Inflammatory macrophage treated with lipopolysaccharide for 4 hours (primary cell): Measurements from ENCODE around the gene NRF1.

Experiments used
- DNase-seq: peaks from one replicate; pipeline ENCODE4 v3.0.0-alpha.2; 2020

The NRF1 gene

GRCh38 chr7:129773328-129773731 lies 161.8 kb downstream of the NRF1 start:
- no peak for DNase-seq

- no peak for DNase-seq
Measured at GRCh38 chr7:129773871-129774270, 162.4 kb downstream of the NRF1 start.

- DNase-seq = no peak
Measured at GRCh38 chr7:129774359-129774758, 162.8 kb downstream of the NRF1 start.

- DNase-seq = no peak
Measured at GRCh38 chr7:129774871-129775694, 163.6 kb downstream of the NRF1 start.

- DNase-seq = no peak
Measured at GRCh38 chr7:129775695-129776361, 164.3 kb downstream of the NRF1 start.

- no peak for DNase-seq
Measured at GRCh38 chr7:129776362-129776722, 164.8 kb downstream of the NRF1 start.

- DNase-seq = no peak
Measured at GRCh38 chr7:129777195-129777844, 165.8 kb downstream of the NRF1 start.

- DNase-seq = no peak
Measured at GRCh38 chr7:129777993-129778769, 166.7 kb downstream of the NRF1 start.

GRCh38 chr7:129778770-129779601 lies 167.5 kb downstream of the NRF1 start:
- DNase-seq = no peak

- DNase-seq = peak; percentile 11
Measured at GRCh38 chr7:129779602-129780256, 168.2 kb downstream of the NRF1 start.

GRCh38 chr7:129780257-129780973 lies 168.9 kb downstream of the NRF1 start:
- DNase-seq = no peak

GRCh38 chr7:129780974-129781927 lies 169.7 kb downstream of the NRF1 start:
- no peak for DNase-seq

GRCh38 chr7:129781928-129782817 lies 170.7 kb downstream of the NRF1 start:
- no peak for DNase-seq

- DNase-seq = peak; percentile 28
Measured at GRCh38 chr7:129782818-129783583, 171.5 kb downstream of the NRF1 start.

- DNase-seq = no peak
Measured at GRCh38 chr7:129783584-129783919, 172.0 kb downstream of the NRF1 start.

GRCh38 chr7:129784437-129784782 lies 172.9 kb downstream of the NRF1 start:
- DNase-seq = no peak

- DNase-seq = peak; percentile 53
Measured at GRCh38 chr7:129784783-129785684, 173.5 kb downstream of the NRF1 start.
